Effector memory CD4-positive, alpha-beta T cell (primary cell): ENCODE data around the gene CMSS1.

Experiments
- DNase-seq, 3 donors: peaks; one replicate each; pipeline ENCODE4 v3.0.0-alpha.2; 2020
- H3K27ac ChIP-seq: 2 replicates; pipeline ENCODE4 v1.7.0; 2013; ENCODE audit warnings: mild to moderate bottlenecking, low read length, moderate library complexity; ENCODE audit not compliant: insufficient read depth, poor library complexity, severe bottlenecking
- H3K27me3 ChIP-seq: replicated peaks from 2 replicates; pipeline ENCODE4 v1.7.0; 2013; ENCODE audit warnings: mild to moderate bottlenecking, low read length; ENCODE audit not compliant: insufficient read depth, control insufficient read depth, poor library complexity, severe bottlenecking
- H3K36me3 ChIP-seq: 2 replicates; pipeline ENCODE4 v1.7.0; 2013; ENCODE audit warnings: mild to moderate bottlenecking, low read length, moderate library complexity; ENCODE audit not compliant: control insufficient read depth, insufficient read depth
- H3K4me1 ChIP-seq: 2 replicates; pipeline ENCODE4 v1.7.0; 2013; ENCODE audit warnings: low read length, mild to moderate bottlenecking; ENCODE audit not compliant: control insufficient read depth, insufficient read depth, poor library complexity, severe bottlenecking
- H3K4me3 ChIP-seq: 2 replicates; pipeline ENCODE4 v1.7.0; 2013; ENCODE audit warnings: low read length, low read depth, mild to moderate bottlenecking; ENCODE audit not compliant: insufficient read depth, poor library complexity, severe bottlenecking
- H3K9me3 ChIP-seq: 2 replicates; pipeline ENCODE4 v1.7.0; 2013; ENCODE audit warnings: mild to moderate bottlenecking, low read length, moderate library complexity; ENCODE audit not compliant: control insufficient read depth

The CMSS1 gene

DNA sequence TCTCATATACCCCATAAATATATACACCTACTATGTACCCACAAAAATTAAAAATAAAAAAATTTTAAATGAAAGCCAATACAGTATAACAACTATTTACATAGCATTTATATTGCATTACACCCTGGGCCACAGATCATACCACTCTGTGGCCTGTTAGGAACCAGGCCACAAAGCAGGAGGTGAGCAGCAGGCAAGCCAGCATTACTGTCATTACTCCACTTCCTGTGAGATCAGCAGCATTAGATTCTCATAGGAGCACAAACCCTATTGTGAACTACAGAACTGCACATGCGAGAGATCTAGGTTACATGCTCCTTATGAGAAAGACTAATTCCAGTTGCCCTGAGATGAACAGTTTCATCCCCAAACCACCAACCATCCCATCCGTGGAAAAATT lies 279.2 kb downstream of the CMSS1 start:
- Histone ChIP-seq H3K27me3 (no peaks in the 10 kb centered on the region), H3K27ac (no peak overlapping the region), H3K4me3 (no peak overlapping the region), H3K4me1 (no peaks in the 10 kb centered on the region), H3K9me3 (no peaks in the 10 kb centered on the region), H3K36me3 (no peaks in the 10 kb centered on the region)
- DNase-seq: no peak

- Histone ChIP-seq H3K27me3 (no peaks in the 10 kb centered on the region), H3K36me3 (no peaks in the 10 kb centered on the region), H3K27ac (no peak overlapping the region), H3K4me1 (no peaks in the 10 kb centered on the region), H3K4me3 (no peak overlapping the region), H3K9me3 (no peaks in the 10 kb centered on the region)
- DNase-seq: no peak
Measured at GRCh38 chr3:100097919-100098783, 280.5 kb downstream of the CMSS1 start.

- no peaks in the 10 kb centered on the region for H3K9me3 ChIP-seq
- no peaks in the 10 kb centered on the region for H3K4me1 ChIP-seq
- H3K27me3 ChIP-seq: no peaks in the 10 kb centered on the region
- no peak for DNase-seq
- H3K27ac ChIP-seq: no peak overlapping the region
- H3K4me3 ChIP-seq: no peak overlapping the region
- no peaks in the 10 kb centered on the region for H3K36me3 ChIP-seq
Measured at GRCh38 chr3:100098784-100099070, 281.1 kb downstream of the CMSS1 start.

DNA sequence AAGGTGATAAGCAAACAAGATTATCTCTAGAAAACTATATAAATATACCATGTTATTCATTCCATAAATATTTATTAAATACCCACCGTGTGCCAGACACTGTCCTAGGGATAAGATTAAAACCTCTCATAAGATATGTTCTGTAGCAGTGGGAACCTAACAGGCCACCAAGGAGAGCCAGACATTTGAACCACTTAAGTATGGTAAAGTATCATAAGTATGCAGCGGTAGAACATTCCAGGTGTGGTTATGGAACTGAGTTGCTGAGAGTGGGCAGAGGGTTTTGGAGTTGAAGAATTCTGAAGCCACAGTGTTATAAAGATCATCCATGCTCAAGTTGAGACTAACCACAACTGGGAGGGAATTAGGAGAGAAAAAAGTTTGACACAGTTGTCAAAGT lies 282.0 kb downstream of the CMSS1 start:
- no peaks in the 10 kb centered on the region for H3K27me3 ChIP-seq
- H3K27ac ChIP-seq: no peak overlapping the region
- H3K36me3 ChIP-seq: no peaks in the 10 kb centered on the region
- H3K9me3 ChIP-seq: no peaks in the 10 kb centered on the region
- no peaks in the 10 kb centered on the region for H3K4me1 ChIP-seq
- no peak for DNase-seq
- no peak overlapping the region for H3K4me3 ChIP-seq

GRCh38 chr3:100100425-100100824 lies 282.8 kb downstream of the CMSS1 start:
- no peaks in the 10 kb centered on the region for H3K9me3 ChIP-seq
- no peaks in the 10 kb centered on the region for H3K4me1 ChIP-seq
- H3K36me3 ChIP-seq: no peaks in the 10 kb centered on the region
- no peak overlapping the region for H3K27ac ChIP-seq
- no peak overlapping the region for H3K4me3 ChIP-seq
- no peak for DNase-seq
- no peaks in the 10 kb centered on the region for H3K27me3 ChIP-seq

DNA sequence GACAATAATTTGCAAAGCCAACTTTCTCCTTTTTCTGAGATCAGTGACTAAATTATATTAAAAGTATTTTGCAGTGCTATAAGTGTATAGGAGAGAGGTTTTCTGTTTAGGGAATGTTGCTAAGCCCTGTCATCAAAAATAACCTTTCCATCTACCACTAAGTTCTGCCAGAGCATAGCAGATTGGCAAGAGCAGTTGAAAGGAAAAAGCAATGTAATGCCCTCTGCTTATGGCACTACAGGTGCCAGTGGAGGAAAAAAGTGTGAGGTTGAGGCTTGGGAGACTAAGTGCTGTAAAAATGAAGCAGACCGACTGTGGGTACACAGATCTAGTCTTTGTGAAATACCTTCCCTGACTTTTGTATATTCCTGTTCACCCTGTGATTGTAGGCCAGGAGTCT lies 285.1 kb downstream of the CMSS1 start:
- H3K9me3 ChIP-seq: no peaks in the 10 kb centered on the region
- no peak overlapping the region for H3K4me3 ChIP-seq
- H3K4me1 ChIP-seq: no peaks in the 10 kb centered on the region
- no peak overlapping the region for H3K27ac ChIP-seq
- H3K36me3 ChIP-seq: no peaks in the 10 kb centered on the region
- no peak for DNase-seq
- H3K27me3 ChIP-seq: no peaks in the 10 kb centered on the region

- Histone ChIP-seq H3K4me1 (no peaks in the 10 kb centered on the region), H3K27ac (no peak overlapping the region), H3K27me3 (no peaks in the 10 kb centered on the region), H3K36me3 (no peaks in the 10 kb centered on the region), H3K9me3 (no peaks in the 10 kb centered on the region), H3K4me3 (no peak overlapping the region)
- DNase-seq: no peak
Measured at GRCh38 chr3:100103558-100104441, 286.1 kb downstream of the CMSS1 start.

- Histone ChIP-seq H3K9me3 (no peaks in the 10 kb centered on the region), H3K27ac (no peak overlapping the region), H3K27me3 (no peaks in the 10 kb centered on the region), H3K4me1 (no peaks in the 10 kb centered on the region), H3K4me3 (no peak overlapping the region), H3K36me3 (no peaks in the 10 kb centered on the region)
- DNase-seq: no peak
Measured at GRCh38 chr3:100104442-100104798, 286.8 kb downstream of the CMSS1 start.

GRCh38 chr3:100104817-100105413 lies 287.3 kb downstream of the CMSS1 start:
- no peak overlapping the region for H3K4me3 ChIP-seq
- DNase-seq: no peak
- H3K4me1 ChIP-seq: no peaks in the 10 kb centered on the region
- no peaks in the 10 kb centered on the region for H3K9me3 ChIP-seq
- no peaks in the 10 kb centered on the region for H3K36me3 ChIP-seq
- no peaks in the 10 kb centered on the region for H3K27me3 ChIP-seq
- H3K27ac ChIP-seq: no peak overlapping the region

- Histone ChIP-seq H3K36me3 (no peaks in the 10 kb centered on the region), H3K4me1 (no peaks in the 10 kb centered on the region), H3K27ac (no peak overlapping the region), H3K4me3 (no peak overlapping the region), H3K9me3 (no peaks in the 10 kb centered on the region), H3K27me3 (no peaks in the 10 kb centered on the region)
- DNase-seq: no peak
Measured at GRCh38 chr3:100105501-100105900, 287.8 kb downstream of the CMSS1 start.
